SK-N-SH (cell line): ENCODE measurements around the gene BMPR1B.

ENCODE experiments used
- CTCF ChIP-seq: fragments of 200-600 bp; sonication (generic); IDR thresholded peaks from 2 replicates; pipeline ENCODE4 v1.6.1; 2017; ENCODE audit warnings: antibody characterized with exemption, mild to moderate bottlenecking, moderate library complexity
- EZH2phosphoT487 ChIP-seq: fragments of 200-600 bp; sonication (generic); IDR thresholded peaks from 2 replicates; pipeline ENCODE4 v1.6.1; 2017; ENCODE audit warnings: low read depth, mixed run types, mild to moderate bottlenecking, antibody characterized with exemption, moderate library complexity, borderline replicate concordance
- NFIC ChIP-seq: IDR thresholded peaks from 2 replicates; pipeline ENCODE4 v1.4.0; 2012; ENCODE audit warnings: borderline replicate concordance
- RAD21 ChIP-seq: IDR thresholded peaks from 2 replicates; pipeline ENCODE4 v1.6.1; 2012; ENCODE audit warnings: mild to moderate bottlenecking, low read length
- SIN3A ChIP-seq: IDR thresholded peaks from 2 replicates; pipeline ENCODE4 v1.6.1; 2012; ENCODE audit warnings: low read depth, mild to moderate bottlenecking, low read length, moderate library complexity, borderline replicate concordance
- SMC3 ChIP-seq: IDR thresholded peaks from 2 replicates; pipeline ENCODE4 v1.6.1; 2012; ENCODE audit warnings: low read depth, low read length, improper control_type of control experiment

GRCh38 chr4:94979621-94980020 lies 221.9 kb downstream of the BMPR1B start:
- no peak for TF ChIP-seq NFIC
- TF ChIP-seq SIN3A: no peak
- TF ChIP-seq CTCF: no peak
- no peak for TF ChIP-seq EZH2phosphoT487
- TF ChIP-seq SMC3: no peak
- no peak for TF ChIP-seq RAD21
